Liver (tissue), 3 donors: ENCODE results near the gene DNAJC12.

Experiments used
- EGR1 ChIP-seq, 2 donors: IDR thresholded peaks; 2 replicates each; pipeline ENCODE4 v1.6.1; 2016 to 2018; ENCODE audit warnings: antibody characterized with exemption in 2 of 2, low read depth in 2 of 2
- GABPA ChIP-seq, 2 donors: IDR thresholded peaks in 1 of 2; conservative IDR thresholded peaks in 1 of 2; 2 replicates each; pipeline ENCODE4 v1.6.1; 2016; ENCODE audit warnings: antibody characterized with exemption in 2 of 2, mild to moderate bottlenecking in 1 of 2, moderate library complexity in 1 of 2
- HNF4A ChIP-seq, 2 donors: conservative IDR thresholded peaks; 2 replicates each; pipeline ENCODE4 v1.6.1; 2016; ENCODE audit warnings: antibody characterized with exemption in 2 of 2, mild to moderate bottlenecking in 2 of 2
- RXRA ChIP-seq, 2 donors: IDR thresholded peaks; 2 replicates each; pipeline ENCODE4 v1.6.1; 2017 to 2018; ENCODE audit warnings: antibody characterized with exemption in 2 of 2, mild to moderate bottlenecking in 1 of 2
- TF ChIP-seq, protein P1 (sequence below): fragments of 150-350 bp; IDR thresholded peaks from 2 replicates; pipeline ENCODE4 v1.5.1; 2017; ENCODE audit warnings: improper control_type of control experiment, low read depth, low read length; ENCODE audit not compliant: missing input control
- TF ChIP-seq, protein P2 (sequence below): IDR thresholded peaks from 2 replicates; pipeline ENCODE4 v1.6.1; 2016; ENCODE audit warnings: antibody characterized with exemption
- donor health status: healthy.
- donor health status: healthy.

DNA sequence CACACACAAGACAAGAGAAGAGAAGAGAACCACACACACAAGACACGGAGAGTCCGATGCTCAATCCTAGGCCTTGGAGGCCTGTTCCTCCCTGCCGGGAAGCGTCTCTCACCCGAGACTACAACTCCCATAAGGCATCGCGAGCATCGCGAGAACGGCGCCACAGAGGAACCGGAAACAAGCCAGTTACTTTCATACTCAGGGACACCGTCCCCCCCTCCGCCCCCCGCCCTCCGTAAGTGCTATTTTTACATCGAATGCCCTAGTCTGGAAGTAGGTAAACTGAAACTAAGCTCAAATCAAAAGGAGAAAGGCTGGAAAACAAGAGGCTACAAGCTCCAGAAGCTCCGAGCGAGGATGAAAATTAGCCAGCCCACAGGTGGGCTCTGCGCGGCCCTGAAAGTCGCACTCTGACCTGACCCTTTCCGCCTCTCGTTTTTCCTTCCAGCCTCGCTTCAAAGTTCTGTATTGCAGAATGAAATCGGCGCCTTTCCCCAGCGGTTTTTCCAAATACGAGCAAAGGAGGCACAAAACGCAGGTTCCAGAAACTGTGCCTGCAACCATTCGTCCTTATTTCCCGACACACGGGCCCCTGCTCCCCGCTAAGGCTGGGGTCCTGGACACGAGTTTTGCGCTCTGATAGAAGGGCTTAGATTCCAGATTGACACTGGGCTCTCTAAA lies 11.5 kb upstream of the DNAJC12 start:
- peak; percentile 78 to 93 for TF ChIP-seq GABPA (IDR thresholded peaks at IDR 0.05 in 1 of 2, conservative IDR thresholded peaks at IDR 0.05 in 1 of 2)
- no peak for TF ChIP-seq RXRA (IDR thresholded peaks at IDR 0.05)
- no peak for TF ChIP-seq EGR1 (IDR thresholded peaks at IDR 0.05; ENCODE audit: low read depth in 2 of 2)
- TF ChIP-seq, protein P1, sequence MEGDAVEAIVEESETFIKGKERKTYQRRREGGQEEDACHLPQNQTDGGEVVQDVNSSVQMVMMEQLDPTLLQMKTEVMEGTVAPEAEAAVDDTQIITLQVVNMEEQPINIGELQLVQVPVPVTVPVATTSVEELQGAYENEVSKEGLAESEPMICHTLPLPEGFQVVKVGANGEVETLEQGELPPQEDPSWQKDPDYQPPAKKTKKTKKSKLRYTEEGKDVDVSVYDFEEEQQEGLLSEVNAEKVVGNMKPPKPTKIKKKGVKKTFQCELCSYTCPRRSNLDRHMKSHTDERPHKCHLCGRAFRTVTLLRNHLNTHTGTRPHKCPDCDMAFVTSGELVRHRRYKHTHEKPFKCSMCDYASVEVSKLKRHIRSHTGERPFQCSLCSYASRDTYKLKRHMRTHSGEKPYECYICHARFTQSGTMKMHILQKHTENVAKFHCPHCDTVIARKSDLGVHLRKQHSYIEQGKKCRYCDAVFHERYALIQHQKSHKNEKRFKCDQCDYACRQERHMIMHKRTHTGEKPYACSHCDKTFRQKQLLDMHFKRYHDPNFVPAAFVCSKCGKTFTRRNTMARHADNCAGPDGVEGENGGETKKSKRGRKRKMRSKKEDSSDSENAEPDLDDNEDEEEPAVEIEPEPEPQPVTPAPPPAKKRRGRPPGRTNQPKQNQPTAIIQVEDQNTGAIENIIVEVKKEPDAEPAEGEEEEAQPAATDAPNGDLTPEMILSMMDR, result no peak
- TF ChIP-seq, protein P2, sequence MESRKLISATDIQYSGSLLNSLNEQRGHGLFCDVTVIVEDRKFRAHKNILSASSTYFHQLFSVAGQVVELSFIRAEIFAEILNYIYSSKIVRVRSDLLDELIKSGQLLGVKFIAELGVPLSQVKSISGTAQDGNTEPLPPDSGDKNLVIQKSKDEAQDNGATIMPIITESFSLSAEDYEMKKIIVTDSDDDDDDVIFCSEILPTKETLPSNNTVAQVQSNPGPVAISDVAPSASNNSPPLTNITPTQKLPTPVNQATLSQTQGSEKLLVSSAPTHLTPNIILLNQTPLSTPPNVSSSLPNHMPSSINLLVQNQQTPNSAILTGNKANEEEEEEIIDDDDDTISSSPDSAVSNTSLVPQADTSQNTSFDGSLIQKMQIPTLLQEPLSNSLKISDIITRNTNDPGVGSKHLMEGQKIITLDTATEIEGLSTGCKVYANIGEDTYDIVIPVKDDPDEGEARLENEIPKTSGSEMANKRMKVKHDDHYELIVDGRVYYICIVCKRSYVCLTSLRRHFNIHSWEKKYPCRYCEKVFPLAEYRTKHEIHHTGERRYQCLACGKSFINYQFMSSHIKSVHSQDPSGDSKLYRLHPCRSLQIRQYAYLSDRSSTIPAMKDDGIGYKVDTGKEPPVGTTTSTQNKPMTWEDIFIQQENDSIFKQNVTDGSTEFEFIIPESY, result peak; percentile 99
- peak in 1 of 2 donors; percentile 42 for TF ChIP-seq HNF4A (conservative IDR thresholded peaks at IDR 0.05)
